Bone marrow (tissue), 2 donors: Measurements from ENCODE around the gene OR9K2.
A peak's percentile ranks its signal among the peaks of the same experiment; 100 is the strongest.
"Not testable (repeated sequence)": the region's sequence is repeated elsewhere in the genome, so short reads cannot be mapped to it uniquely, and the experiment has no call there.

Source experiments
- DNase-seq, 2 donors: peaks; one replicate each; lab custom pipeline; 2025; lab: John Stamatoyannopoulos, UW

The OR9K2 gene

GRCh38 chr12:55126106-55126505 is at the start of gene OR9K2:
Gene OR9K2, plus strand, starts transcription at chr12:55126406. Its CDS starts 3,429 bp downstream, at chr12:55129835.
- DNase-seq = no peak

- DNase-seq = no peak
These were observed 33.6 kb upstream of the OR9K2 start for GRCh38 chr12:55092579-55092978.

GRCh38 chr12:55112378-55112875 is 13.8 kb upstream of the OR9K2 start:
- no peak for DNase-seq

- no peak for DNase-seq
These were observed 10.1 kb upstream of the OR9K2 start for GRCh38 chr12:55116152-55116551.

GRCh38 chr12:55132816-55133215 is 6.6 kb downstream of the OR9K2 start:
- DNase-seq = no peak

- DNase-seq = peak in 1 of 2 donors; percentile 54
These were observed 16.7 kb downstream of the OR9K2 start for GRCh38 chr12:55142669-55143565.

- DNase-seq = no peak
These were observed 17.3 kb downstream of the OR9K2 start for GRCh38 chr12:55143566-55143870.

- not testable (repeated sequence) for DNase-seq
These were observed 40.9 kb downstream of the OR9K2 start for GRCh38 chr12:55167010-55167640.

- no peak for DNase-seq
These were observed 45.2 kb downstream of the OR9K2 start for GRCh38 chr12:55171445-55171844.

- not testable (repeated sequence) for DNase-seq
These were observed 45.6 kb downstream of the OR9K2 start for GRCh38 chr12:55171846-55172245.

- no peak for DNase-seq
These were observed 46.5 kb downstream of the OR9K2 start for GRCh38 chr12:55172686-55173085.

GRCh38 chr12:55173456-55173855 is 47.2 kb downstream of the OR9K2 start:
- DNase-seq = no peak
